ENCODE measurements around the gene MRPS27.
"Not testable (repeated sequence)": the region's sequence is repeated elsewhere in the genome, so short reads cannot be mapped to it uniquely, and the experiment has no call there.

The MRPS27 gene

DNA sequence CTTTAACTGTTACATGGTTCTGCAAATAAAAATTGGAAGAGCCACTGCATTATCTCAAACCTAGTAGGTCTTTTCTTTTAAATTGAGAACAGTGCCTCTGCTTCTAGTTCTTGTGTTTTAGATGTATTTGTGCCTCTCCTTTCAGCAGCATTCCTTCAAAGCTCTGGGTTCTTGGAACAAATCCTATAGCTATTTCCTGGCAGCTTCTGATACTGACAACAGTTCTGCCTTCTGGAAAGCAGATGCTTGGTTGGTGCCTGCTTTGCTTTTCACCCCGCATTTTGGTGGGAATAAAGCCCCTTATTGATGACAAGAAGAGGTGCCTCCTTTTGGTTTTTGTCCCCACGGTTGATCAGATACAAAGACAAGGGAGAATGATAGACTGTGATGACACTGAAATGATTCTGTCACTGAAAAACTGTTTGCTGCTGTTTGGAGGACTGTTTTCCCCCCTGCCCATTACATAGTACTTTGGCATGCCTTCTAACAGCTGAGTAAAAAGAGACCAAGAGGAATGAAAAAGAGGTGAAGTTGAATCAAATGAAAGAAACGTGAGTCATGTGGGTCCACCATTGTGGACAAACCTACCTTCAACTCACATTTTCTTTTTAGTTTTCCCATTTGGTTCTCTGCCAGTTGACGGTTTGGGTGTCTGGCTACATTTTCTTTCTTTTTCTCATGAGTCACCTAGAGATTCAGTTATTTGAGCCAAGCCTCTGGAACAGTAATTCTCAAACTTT is 5.7 kb upstream of the MRPS27 start:
- DNase-seq (ENCODE audit: low read depth in 2 of 2, low spot score in 1 of 2), result no peak

DNA sequence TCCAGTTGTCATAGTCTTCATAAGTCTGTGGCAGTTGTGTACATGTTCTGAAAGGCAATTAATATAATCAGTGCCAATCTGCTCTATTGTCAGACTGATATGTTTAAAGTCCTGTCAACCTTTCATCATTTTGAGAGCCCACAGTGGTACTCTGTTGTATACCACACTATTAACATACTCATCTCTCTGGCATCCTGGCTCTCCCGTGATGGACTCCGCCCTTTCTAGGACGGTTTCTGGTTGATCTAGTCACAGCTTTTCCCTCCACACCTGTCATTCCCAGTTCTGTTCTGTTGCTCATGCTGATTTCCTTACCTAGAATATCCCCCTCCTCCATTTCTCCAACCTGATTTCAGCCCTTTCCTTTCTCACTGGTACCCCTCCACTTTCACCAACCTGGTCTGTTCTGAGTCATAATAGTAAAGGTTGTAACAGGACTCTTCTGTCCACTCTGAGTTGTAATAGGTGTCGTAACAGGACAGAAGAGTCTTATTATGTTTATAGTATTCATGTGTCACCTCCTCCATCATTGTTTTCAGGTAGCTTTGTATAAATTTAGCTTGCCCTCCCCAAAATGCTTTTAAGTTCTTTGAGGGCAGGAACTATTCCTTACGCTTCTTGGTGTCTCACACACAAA is 4.3 kb upstream of the MRPS27 start:
- DNase-seq (ENCODE audit: low read depth in 2 of 2, low spot score in 1 of 2), result no peak

DNA sequence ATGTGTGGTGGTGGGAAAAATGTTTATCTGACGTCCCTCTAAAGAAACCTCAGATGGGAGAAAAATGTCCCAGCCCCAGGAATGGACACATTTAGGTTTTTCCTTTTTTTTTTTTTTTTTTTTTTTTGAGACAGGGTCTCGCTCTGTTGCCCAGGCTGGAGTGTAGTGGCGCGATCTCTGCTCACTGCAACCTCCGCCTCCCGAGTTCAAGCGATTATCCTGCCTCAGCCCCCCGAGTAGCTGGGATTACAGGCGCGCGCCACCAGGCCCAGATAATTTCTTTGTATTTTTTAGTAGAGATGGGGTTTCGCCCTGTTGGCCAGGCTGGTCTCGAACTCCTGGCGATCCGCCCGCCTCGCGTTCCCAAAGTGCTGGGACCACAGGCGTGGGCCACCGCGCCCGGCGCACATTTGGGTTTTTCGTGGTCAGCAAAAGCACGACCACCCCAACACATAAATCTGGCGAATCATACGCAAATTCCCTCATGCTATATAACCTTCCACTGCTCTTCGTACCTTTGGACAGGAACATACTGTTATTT is 535 bp downstream of the MRPS27 start:
- DNase-seq (ENCODE audit: low read depth in 2 of 2, low spot score in 1 of 2), result not testable (repeated sequence)

DNA sequence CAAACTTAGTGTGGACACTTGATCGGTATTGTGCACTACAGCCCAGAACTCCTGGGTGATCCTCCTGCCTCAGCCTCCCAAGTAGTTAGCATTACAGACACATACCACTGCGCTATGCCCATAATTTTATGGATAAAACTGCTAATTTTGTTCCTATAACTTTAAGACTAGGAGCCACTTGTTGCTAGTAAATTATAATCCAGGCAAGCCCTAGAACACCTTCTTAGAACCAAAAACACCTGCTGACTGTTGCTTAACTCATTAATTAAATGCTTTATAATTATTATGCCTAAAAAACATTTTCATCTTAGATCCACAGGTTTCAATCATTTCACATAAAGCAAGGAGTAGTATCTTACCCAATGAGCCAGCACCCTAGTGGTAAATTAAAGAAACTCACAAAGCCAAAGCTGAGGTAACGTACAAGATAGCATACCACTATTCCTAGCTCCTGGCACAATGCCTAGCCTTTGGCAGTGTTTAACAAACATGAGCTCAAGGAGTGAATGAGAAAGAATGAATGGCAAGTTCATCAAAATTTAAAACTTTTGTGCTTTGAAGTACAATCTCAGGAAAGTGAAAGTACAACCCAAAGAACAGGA is 5.4 kb downstream of the MRPS27 start:
- DNase-seq (ENCODE audit: low read depth in 2 of 2, low spot score in 1 of 2), result no peak

DNA sequence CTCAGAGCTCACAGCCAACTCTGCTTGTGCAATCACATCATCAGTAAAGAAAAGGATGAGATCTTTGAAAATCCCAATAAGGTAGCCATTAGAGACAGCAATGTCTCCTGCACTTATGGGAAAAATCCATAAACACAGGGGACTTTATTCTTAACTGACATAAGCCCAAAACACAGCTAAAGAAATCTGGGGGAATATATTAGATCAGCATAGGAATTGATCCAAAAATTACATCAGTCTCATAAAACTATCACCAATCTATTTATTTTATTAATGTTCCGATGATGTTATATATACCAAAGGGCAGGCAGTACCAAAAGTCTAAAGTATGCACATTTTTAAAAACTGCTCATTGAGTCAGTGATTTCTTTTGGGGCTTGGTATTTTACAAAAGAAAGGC is 6.9 kb downstream of the MRPS27 start:
- DNase-seq (ENCODE audit: low read depth in 2 of 2, low spot score in 1 of 2), result no peak

DNA sequence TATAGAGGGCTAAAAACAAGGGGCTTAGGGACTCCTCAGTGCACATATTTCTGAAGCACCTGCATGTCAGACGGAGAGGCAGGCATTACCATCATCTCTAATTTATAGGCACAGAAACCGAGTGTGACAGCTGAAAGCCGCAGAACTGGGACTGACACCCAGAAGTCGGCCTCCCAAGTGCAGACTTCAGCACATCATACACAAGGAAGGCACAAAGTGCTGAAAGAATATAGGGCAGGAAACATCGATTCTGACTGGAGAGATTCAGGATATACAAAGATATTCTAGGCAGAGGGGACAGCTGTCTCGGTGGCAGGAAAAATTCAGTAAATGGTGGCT is 11.2 kb downstream of the MRPS27 start:
- DNase-seq (ENCODE audit: low read depth in 2 of 2, low spot score in 1 of 2), result no peak

DNA sequence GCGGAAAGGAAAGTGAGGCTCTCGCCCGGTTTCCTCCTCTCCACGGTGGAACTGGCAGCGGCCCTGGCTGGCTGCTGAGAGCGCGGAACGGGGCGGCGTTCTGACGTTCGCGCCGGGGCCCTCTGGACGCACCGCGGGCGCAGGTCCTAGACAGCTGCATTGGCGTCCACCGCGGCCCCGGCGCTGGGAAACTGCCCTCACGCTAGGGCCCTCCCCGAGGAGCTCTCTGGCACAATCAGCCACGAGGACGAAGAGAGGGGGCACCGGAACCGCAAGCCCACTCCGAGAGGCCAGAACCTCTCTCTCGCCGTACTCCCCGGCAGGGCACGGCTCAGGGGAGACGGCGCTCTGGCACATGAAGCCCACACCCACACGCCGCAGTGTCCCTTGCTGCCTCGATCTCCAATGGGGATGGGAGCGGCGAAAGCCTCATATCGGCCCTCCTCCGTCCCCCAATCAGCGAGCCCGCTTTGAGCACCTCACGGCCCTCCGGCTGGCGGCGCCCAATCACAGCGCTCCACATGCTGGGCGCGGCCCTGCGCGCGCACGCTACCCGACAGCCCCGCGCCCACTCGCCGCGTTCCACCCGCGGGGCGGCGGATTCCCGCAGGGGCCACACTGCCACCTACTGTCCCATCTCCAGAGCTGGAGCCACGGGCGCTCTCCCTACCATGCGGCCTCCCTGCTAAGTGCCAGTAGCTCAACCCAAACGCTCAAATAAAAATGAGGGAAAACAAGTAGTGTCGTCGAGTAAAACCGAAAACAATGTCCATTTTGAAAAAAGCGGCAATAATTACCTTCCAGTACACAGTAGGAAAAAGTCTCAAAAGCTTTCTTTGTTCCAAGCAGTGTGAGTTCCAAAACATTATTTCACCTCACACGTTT is 11.8 kb downstream of the MRPS27 start:
- peak; percentile 85 to 92 for DNase-seq (ENCODE audit: low read depth in 2 of 2, low spot score in 1 of 2)

DNA sequence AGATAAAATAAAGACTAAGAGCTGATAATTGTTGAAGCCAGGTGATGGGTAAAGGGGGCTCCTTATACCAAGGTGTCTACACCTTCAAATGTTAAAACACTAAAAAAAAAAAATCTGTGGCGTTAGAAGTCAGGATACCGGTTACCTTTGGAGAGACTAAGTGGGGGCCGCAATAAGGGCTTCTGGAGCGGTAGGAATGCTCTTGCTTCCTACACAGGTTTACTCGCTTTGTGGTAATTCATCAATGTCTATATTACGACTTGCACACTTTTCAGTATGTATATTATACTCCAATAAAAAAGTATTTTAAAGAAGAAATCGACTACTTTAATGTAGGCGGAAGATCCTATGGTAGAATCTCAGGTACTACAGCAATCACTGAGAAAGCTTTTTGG is 12.5 kb downstream of the MRPS27 start:
- DNase-seq (ENCODE audit: low read depth in 2 of 2, low spot score in 1 of 2), result no peak

DNA sequence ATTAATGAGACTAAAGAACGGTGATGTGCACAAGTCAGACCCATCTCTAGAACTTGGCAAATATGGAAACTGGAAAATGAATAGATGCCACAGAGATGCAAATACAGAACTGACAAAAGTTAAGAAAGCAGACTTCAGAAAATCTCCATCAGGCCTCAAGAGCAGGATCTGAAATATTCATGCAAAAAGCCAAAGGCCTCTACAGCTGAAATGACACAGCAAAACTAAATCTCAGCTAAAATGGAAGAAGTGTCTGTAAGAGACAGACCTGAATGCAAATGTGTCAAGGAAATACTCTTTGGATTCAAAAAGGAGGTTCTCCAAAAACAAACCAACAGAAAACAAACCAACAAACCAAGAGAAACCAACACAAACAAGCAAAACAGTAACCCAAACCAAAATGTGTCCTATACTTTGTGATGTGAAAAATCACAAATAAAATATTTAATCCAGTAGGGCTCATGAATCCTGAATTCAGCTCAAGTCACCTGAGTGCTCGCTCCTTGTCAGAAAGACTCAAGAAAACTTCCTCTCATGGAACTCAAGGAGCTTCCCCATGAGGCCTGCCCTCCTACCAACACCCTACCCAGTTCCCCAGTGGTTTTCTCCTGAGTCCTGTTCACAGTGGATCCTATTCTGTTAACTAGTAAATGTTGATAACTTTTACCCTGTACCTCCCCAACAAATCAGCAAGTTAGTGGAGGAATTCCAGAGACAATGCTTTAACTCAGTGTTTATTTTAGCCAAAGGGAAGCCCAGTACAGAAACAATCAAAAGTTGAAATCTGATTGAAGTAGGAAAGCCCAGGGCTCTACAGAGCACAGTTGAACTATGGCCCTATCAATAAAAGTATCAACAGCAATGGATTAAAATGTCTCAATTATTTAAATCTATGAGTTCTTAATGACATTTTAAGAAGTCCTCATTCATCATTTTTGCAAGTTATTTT is 14.6 kb downstream of the MRPS27 start:
- DNase-seq (ENCODE audit: low read depth in 2 of 2, low spot score in 1 of 2), result no peak

DNA sequence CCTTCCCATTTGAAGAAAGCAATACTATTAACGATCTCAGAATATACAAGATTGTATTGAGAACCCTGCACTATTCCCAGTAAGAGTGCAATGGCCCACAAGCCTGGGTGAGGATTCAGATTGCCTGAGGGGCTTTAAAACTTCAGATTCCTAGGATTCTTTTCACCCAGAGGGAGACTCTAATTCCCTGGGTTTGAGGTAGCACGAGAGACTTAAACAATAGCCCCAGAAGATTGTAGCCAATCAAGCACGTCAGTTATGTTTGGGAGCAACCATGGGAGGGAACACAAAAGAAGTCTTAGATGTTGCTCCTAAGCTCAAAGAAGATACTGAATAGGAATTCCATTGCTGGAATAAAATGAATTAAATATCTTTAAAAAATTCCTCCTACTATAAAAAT is 17.9 kb downstream of the MRPS27 start:
- DNase-seq (ENCODE audit: low read depth in 2 of 2, low spot score in 1 of 2), result no peak

DNA sequence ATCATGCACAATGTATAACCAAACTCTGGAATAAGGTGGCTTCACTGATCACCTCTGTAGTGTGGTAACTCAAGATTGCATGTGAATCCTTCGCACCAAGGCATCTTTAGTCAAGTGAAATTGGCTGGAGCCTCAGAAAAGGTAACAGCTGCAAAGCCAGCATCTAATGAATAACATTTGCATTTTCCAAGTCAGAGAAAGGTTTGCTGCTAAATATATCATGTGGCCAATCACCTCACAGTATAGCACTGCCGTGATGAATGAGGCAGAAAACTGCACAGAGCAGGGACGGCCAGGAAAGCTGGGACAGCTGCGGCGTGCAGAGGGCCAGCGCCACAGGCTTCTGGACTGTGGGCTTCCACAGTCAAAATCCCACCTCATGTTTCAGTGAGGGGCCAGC is 18.5 kb downstream of the MRPS27 start:
- no peak for DNase-seq (ENCODE audit: low read depth in 2 of 2, low spot score in 1 of 2)

DNA sequence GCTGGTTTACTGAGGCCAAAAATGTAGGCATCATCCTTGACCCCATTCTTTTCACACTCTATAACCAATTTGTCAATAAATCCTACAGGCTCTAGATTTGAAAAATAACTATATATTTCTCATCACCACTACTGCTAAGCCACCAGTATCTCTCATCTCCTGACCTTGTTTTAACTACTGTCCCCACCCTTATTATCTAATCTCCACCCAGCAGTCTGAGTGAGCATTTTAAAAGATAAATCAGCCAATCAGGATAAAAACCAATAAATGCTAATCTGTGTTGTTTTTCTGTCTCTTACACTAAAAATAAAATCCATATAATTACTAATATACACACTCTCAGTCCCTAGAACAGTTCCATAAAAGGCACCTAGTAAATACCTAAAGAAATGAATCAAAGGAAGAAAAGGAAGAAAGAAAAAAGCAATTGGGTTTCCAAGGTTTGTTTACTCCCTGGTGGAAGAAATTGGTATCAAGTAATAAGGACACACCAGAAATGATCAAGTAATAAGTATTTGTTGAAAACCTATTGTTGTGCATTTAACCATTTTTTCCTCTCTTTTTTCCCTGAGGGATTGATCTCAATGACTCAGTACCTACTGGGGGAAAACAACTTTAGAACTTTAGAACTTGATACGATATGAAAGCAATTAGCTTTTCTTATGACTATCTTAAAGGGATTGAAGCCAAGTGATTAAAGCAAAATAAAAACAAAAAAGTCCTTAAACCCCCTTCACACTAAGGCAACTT is 19.3 kb downstream of the MRPS27 start:
- DNase-seq (ENCODE audit: low read depth in 2 of 2, low spot score in 1 of 2), result no peak

DNA sequence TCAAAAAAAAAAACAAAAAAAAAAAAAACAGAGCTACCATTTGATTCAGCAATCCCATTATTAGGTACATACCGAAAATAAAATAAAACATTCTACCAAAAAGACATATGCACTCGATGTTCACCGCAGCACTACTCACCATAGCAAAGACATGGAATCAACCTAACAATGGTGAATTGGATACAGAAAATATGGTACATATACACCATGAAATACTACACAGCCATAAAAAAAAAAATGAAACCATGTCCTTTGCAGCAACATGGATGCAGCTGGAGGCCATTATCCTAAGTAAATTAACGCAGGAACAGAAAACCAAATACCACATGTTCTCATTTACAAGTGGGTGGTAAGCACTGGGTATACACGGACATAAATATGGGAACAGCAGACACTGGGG is 21.3 kb downstream of the MRPS27 start:
- no peak for DNase-seq (ENCODE audit: low read depth in 2 of 2, low spot score in 1 of 2)

DNA sequence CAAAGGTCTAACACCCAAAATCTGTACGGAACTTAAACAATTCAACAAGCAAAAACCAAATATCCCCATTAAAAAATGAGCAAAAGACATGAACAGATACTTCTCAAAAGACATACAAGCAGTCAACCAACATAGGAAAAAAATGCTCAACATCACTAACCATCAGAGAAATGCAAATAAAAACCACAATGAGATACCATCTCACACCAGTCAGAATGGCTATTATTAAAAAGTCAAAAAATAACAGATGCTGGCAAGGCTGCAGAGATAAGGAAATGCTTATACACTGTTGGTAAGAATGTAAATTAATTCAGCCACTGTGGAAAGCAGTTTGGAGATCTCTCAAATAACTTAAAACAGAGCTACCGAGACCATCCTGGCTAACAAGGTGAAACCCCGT is 21.9 kb downstream of the MRPS27 start:
- not testable (repeated sequence) for DNase-seq (ENCODE audit: low read depth in 2 of 2, low spot score in 1 of 2)

DNA sequence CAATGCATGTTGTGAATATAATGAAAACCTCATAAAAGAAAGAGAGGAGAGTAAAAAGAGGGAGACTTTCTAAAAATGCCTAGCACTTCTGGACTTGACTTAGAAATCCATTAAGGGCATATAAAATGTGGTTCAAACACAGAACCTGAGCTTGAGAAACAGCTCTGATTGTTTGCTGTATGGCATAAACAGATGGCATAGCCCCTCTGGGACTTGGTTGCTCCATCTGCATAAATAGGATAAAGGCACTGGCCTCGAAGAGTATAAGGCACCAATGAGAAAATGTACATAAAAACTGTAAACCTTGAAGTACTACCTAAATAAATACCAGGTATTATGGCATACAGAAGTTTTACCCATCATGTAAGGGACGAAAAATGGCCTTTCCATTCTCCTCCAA is 23.8 kb downstream of the MRPS27 start:
- DNase-seq (ENCODE audit: low read depth in 2 of 2, low spot score in 1 of 2), result no peak

DNA sequence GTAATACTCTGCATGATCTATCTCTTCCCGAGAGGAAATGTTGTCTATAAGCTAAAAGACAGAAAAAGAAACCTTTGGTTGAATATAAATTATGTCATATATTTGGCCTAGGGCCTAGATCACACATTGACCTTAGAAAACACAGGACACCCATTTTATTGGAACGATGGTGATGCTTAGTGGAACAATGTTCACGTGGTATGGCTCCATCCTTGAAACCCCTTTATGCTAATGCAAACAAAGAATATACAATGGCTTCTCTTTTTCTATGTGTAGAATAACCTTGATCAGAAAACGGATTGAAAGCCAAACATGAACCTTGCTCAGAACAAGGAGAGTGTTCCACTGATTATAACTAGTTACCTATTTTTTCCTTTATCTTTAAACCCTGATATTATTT is 24.5 kb downstream of the MRPS27 start:
- no peak for DNase-seq (ENCODE audit: low read depth in 2 of 2, low spot score in 1 of 2)

DNA sequence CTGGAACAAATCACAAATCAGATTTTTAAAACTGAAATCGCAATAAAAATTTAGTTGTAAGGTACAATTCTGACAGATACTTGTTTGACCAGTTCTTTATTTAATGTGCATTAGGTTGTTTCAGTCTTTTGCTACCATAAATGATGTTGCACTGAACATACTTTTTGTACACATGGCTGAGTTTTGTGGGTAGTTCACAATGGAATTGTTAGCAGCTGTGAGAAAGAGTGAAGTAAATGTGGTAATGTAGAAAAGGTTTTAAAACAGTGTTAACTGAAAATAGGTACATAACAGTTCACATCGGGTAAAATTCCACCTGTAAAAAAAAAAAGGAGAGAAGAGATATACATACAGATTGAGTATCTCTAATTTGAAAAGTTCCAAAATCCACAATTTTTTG is 25.6 kb downstream of the MRPS27 start:
- DNase-seq (ENCODE audit: low read depth in 2 of 2, low spot score in 1 of 2), result no peak

DNA sequence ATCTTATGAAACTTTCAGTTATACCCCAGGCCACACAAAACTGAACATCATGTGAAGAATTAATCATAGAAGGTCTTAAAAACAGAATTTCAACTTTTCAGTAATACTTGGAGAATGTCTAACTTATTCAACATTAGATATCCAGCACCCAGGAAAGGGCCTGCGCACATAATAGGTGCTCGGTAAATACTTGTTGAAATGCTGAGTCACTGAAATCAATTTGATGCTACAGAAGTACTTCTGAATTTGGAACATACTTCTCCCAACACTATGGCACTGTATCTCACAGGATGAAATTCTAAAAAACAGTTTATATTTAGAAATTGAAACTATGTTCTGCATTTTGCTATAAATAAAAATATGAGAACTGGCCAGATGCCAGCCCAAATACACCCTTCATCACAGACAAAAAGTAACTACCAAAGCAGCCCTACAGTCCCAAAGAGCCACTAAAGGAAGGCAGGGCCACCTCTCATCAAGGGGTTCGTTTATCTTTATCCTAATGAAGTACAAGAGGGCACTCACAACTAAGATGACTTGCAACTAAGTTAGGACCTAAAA is 26.5 kb downstream of the MRPS27 start:
- DNase-seq (ENCODE audit: low read depth in 2 of 2, low spot score in 1 of 2), result no peak

DNA sequence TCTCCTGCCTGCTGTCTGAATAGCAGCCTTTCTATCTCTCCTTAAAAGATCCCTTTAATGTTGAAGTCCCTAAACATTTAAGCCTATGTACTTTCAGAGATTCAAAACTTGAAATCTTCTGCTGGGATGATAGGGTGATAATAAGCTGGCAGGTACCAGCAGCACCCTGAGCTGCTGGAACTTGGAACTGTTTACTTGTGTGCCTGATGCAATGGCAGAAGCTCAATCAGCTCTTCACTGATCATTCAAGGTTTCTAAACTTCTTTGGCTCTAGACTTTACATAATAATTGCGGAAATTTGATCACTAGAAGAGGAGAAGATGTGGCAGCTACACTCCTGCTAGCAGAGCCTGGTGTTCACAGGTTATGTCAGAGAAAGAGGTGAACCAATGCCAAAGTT is 27.6 kb downstream of the MRPS27 start:
- no peak for DNase-seq (ENCODE audit: low read depth in 2 of 2, low spot score in 1 of 2)
